ENCODE results near the gene TOM1L2.

The TOM1L2 gene

DNA sequence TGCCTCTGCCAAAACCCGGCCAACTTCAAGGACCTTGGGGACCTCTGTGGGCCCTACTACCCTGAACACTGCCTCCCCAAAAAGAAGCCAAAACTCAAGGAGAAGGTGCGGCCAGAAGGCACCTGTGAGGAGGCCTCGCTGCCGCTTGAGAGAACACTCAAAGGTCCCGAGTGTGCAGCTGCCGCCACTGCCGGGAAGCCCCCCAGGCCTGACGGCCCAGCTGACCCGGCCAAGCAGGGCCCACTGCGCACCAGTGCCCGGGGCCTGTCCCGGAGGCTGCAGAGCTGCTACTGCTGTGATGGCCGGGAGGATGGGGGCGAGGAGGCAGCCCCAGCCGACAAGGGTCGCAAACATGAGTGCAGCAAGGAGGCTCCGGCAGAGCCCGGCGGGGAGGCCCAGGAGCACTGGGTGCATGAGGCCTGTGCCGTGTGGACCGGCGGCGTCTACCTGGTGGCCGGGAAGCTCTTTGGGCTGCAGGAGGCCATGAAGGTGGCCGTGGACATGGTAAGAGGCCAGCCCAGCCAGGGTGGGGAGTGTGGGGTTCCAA, 174.1 kb downstream of the TOM1L2 start:
- DNase-seq: no peak

DNA sequence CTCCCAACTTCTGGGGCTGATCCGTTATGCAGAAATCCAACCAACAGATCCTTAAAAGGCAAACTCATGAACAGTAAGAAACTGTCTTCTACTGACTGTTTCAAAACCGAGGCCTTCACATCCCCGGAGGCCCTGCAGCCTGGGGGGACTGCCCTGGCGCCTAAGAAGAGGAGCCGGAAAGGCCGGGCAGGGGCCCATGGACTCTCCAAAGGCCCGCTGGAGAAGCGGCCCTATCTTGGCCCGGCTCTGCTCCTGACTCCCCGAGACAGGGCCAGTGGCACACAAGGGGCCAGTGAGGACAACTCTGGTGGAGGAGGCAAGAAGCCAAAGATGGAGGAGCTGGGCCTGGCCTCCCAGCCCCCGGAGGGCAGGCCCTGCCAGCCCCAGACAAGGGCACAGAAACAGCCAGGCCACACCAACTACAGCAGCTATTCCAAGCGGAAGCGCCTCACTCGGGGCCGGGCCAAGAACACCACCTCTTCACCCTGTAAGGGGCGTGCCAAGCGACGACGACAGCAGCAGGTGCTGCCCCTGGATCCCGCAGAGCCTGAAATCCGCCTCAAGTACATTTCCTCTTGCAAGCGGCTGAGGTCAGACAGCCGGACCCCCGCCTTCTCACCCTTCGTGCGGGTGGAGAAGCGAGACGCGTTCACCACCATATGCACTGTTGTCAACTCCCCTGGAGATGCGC, 174.9 kb downstream of the TOM1L2 start:
- DNase-seq: no peak

DNA sequence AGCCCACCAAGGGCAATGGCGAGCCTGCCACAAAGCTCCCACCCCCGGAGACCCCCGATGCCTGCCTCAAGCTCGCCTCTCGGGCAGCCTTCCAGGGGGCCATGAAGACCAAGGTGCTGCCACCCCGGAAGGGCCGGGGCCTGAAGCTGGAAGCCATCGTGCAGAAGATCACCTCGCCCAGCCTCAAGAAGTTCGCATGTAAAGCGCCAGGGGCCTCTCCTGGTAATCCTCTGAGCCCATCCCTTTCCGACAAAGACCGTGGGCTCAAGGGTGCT, 175.5 kb downstream of the TOM1L2 start:
- no peak for DNase-seq

DNA sequence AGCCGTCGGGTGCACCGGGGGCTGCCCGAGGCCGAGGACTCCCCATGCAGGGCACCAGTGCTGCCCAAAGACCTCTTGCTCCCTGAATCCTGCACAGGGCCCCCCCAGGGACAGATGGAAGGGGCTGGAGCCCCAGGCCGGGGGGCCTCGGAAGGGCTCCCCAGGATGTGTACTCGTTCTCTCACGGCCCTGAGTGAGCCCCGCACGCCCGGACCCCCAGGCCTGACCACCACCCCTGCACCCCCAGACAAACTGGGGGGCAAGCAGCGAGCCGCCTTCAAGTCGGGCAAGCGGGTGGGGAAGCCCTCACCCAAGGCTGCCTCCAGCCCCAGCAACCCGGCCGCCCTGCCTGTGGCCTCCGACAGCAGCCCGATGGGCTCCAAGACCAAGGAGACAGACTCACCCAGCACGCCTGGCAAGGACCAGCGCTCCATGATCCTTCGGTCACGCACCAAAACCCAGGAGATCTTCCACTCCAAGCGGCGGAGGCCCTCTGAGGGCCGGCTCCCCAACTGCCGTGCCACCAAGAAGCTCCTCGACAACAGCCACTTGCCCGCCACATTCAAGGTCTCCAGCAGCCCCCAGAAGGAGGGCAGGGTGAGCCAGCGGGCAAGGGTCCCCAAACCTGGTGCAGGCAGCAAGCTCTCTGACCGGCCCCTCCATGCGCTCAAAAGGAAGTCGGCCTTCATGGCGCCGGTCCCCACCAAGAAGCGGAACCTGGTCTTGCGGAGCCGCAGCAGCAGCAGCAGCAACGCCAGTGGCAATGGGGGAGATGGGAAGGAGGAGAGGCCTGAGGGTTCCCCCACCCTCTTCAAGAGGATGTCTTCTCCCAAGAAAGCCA, 176.0 kb downstream of the TOM1L2 start:
- DNase-seq: no peak

DNA sequence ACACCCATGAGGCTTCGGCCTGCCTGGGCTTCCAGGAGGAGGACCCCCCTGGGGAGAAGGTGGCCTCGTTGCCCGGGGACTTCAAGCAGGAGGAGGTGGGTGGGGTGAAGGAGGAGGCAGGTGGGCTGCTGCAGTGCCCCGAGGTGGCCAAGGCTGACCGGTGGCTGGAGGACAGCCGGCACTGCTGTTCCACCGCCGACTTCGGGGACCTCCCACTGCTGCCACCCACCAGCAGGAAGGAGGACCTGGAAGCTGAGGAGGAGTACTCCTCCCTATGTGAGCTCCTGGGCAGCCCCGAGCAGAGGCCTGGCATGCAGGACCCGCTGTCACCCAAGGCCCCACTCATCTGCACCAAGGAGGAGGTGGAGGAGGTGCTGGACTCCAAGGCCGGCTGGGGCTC, 176.9 kb downstream of the TOM1L2 start:
- no peak for DNase-seq

DNA sequence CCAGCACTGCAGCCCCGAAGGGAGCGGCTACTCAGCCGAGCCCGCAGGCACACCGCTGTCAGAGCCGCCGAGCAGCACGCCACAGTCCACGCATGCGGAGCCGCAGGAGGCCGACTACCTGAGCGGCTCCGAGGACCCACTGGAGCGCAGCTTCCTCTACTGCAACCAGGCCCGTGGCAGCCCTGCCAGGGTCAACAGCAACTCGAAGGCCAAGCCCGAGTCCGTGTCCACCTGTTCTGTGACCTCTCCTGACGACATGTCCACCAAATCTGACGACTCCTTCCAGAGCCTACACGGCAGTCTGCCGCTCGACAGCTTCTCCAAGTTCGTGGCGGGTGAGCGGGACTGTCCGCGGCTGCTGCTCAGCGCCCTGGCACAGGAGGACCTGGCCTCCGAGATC, 177.8 kb downstream of the TOM1L2 start:
- DNase-seq: no peak
